HG02973 (cell line): ENCODE data around the gene WFDC9.
"Not testable (repeated sequence)": the region's sequence is repeated elsewhere in the genome, so short reads cannot be mapped to it uniquely, and the experiment has no call there.

Experiments used
- ATAC-seq: cut with Tn5 transposase; IDR thresholded peaks from one replicate; pipeline ENCODE4 v1.9.1; 2021; ENCODE audit warnings: moderate library complexity; ENCODE audit not compliant: unreplicated experiment

WFDC9 gene

GRCh38 chr20:45631184-45631583 lies at the start of gene WFDC9:
TSS of gene WFDC9 (minus strand) at chr20:45631284. CDS start at chr20:45610181, 21,103 bp downstream.
- no peak for ATAC-seq

GRCh38 chr20:45679650-45680049 lies 48.6 kb upstream of the WFDC9 start:
- ATAC-seq = no peak

GRCh38 chr20:45672765-45673164 lies 41.7 kb upstream of the WFDC9 start:
- ATAC-seq = no peak

GRCh38 chr20:45670139-45670538 lies 39.1 kb upstream of the WFDC9 start, which contains the start of gene WFDC11:
TSS of gene WFDC11 (minus strand) at chr20:45670239. CDS start at chr20:45650600, 19,639 bp downstream.
- no peak for ATAC-seq

GRCh38 chr20:45657038-45657437 lies 26.0 kb upstream of the WFDC9 start:
- not testable (repeated sequence) for ATAC-seq

GRCh38 chr20:45651726-45652125 lies 20.6 kb upstream of the WFDC9 start:
- not testable (repeated sequence) for ATAC-seq

GRCh38 chr20:45649312-45649863 lies 18.3 kb upstream of the WFDC9 start:
- no peak for ATAC-seq

- ATAC-seq = no peak
Observed at GRCh38 chr20:45647441-45648050, 16.5 kb upstream of the WFDC9 start.

- no peak for ATAC-seq
Observed at GRCh38 chr20:45646875-45647274, 15.8 kb upstream of the WFDC9 start.

GRCh38 chr20:45645869-45646268 lies 14.8 kb upstream of the WFDC9 start:
- not testable (repeated sequence) for ATAC-seq

- ATAC-seq = not testable (repeated sequence)
Observed at GRCh38 chr20:45641076-45641475, 10.0 kb upstream of the WFDC9 start.

- ATAC-seq = no peak
Observed at GRCh38 chr20:45639687-45640086, 8.6 kb upstream of the WFDC9 start.

GRCh38 chr20:45636513-45636912 lies 5.4 kb upstream of the WFDC9 start:
- no peak for ATAC-seq

GRCh38 chr20:45630371-45630770 lies 713 bp downstream of the WFDC9 start:
- ATAC-seq = no peak

GRCh38 chr20:45629496-45630100 lies 1.5 kb downstream of the WFDC9 start, which contains the start of gene WFDC10A:
TSS of gene WFDC10A (plus strand) at chr20:45629739. CDS start at chr20:45629814, 75 bp downstream.
- ATAC-seq = no peak

- no peak for ATAC-seq
Observed at GRCh38 chr20:45626540-45626939, 4.5 kb downstream of the WFDC9 start.

GRCh38 chr20:45621593-45621992 lies 9.5 kb downstream of the WFDC9 start:
- ATAC-seq = no peak

GRCh38 chr20:45617591-45617990 lies 13.5 kb downstream of the WFDC9 start:
- no peak for ATAC-seq

GRCh38 chr20:45612314-45612713 lies 18.8 kb downstream of the WFDC9 start:
- no peak for ATAC-seq

- no peak for ATAC-seq
Observed at GRCh38 chr20:45611054-45611453, 20.0 kb downstream of the WFDC9 start.

- no peak for ATAC-seq
Observed at GRCh38 chr20:45607810-45608209, 23.3 kb downstream of the WFDC9 start.

- ATAC-seq = no peak
Observed at GRCh38 chr20:45595235-45595634, 35.8 kb downstream of the WFDC9 start.
